Embryonic facial prominence (tissue), 1 donor: ENCODE measurements around the gene COPB1.

Experiments
- DNase-seq: peaks from one replicate; pipeline ENCODE4 v3.0.0-alpha.2; 2016; ENCODE audit errors: extremely low spot score

Gene COPB1

GRCh38 chr11:14435717-14436512 lies 63.7 kb downstream of the COPB1 start:
- no peak for DNase-seq

- no peak for DNase-seq
Measured at GRCh38 chr11:14425621-14426020, 74.0 kb downstream of the COPB1 start.

GRCh38 chr11:14424096-14424495 lies 75.5 kb downstream of the COPB1 start:
- DNase-seq, result no peak

- no peak for DNase-seq
Measured at GRCh38 chr11:14423633-14424032, 76.0 kb downstream of the COPB1 start.

GRCh38 chr11:14422814-14423182 lies 76.8 kb downstream of the COPB1 start:
- no peak for DNase-seq

- peak; percentile 81 for DNase-seq
Measured at GRCh38 chr11:14422052-14422813, 77.4 kb downstream of the COPB1 start.

GRCh38 chr11:14420223-14420622 lies 79.4 kb downstream of the COPB1 start:
- DNase-seq, result no peak

GRCh38 chr11:14418801-14419417 lies 80.7 kb downstream of the COPB1 start:
- no peak for DNase-seq

GRCh38 chr11:14417617-14418374 lies 81.8 kb downstream of the COPB1 start:
- DNase-seq, result no peak

GRCh38 chr11:14417186-14417585 lies 82.4 kb downstream of the COPB1 start:
- no peak for DNase-seq

- DNase-seq, result no peak
Measured at GRCh38 chr11:14414470-14415461, 84.8 kb downstream of the COPB1 start.

GRCh38 chr11:14413307-14414069 lies 86.1 kb downstream of the COPB1 start:
- no peak for DNase-seq

- DNase-seq, result no peak
Measured at GRCh38 chr11:14411818-14412217, 87.8 kb downstream of the COPB1 start.

- no peak for DNase-seq
Measured at GRCh38 chr11:14409891-14410290, 89.7 kb downstream of the COPB1 start.

GRCh38 chr11:14408612-14409011 lies 91.0 kb downstream of the COPB1 start:
- no peak for DNase-seq
